ENCODE results near the gene AFMID. TPM values are rescaled to one million over a fixed set of nuclear protein-coding genes. Genes with fewer than 3 reads are reported as not detected.

AFMID gene
- total and polyA plus RNA-seq, 9 of the 15 experiments (the other 6 are each of a cell fraction or from before 2014, with no cell fraction given) = 62.1 to 188 (median 74.4) TPM

DNA sequence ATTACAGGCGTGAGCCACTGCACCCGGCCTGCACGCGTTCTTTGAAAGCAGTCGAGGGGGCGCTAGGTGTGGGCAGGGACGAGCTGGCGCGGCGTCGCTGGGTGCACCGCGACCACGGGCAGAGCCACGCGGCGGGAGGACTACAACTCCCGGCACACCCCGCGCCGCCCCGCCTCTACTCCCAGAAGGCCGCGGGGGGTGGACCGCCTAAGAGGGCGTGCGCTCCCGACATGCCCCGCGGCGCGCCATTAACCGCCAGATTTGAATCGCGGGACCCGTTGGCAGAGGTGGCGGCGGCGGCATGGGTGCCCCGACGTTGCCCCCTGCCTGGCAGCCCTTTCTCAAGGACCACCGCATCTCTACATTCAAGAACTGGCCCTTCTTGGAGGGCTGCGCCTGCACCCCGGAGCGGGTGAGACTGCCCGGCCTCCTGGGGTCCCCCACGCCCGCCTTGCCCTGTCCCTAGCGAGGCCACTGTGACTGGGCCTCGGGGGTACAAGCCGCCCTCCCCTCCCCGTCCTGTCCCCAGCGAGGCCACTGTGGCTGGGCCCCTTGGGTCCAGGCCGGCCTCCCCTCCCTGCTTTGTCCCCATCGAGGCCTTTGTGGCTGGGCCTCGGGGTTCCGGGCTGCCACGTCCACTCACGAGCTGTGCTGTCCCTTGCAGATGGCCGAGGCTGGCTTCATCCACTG is 27.0 kb downstream of the AFMID start, which contains the start of gene BIRC5 (continued):
- no peak for TF ChIP-seq PKNOX1 (IDR thresholded peaks at IDR 0.05)
- no peak for TF ChIP-seq HNRNPLL (IDR thresholded peaks at IDR 0.05; ENCODE audit: low read depth, low read length, poor library complexity, severe bottlenecking)
- no peak for TF ChIP-seq BRF1 (IDR thresholded peaks at IDR 0.05; ENCODE audit: borderline replicate concordance, extremely low read depth, insufficient read length)
- TF ChIP-seq RBM17 (IDR thresholded peaks at IDR 0.05; ENCODE audit: borderline replicate concordance, low read depth, low read length) = no peak
- TF ChIP-seq ZBTB40 (IDR thresholded peaks at IDR 0.05) = no peak
- TF ChIP-seq ZBTB40 (CRISPR knock-in tag; IDR thresholded peaks at IDR 0.05) = no peak
- no peak for TF ChIP-seq CLOCK (CRISPR knock-in tag; IDR thresholded peaks at IDR 0.05; ENCODE audit: borderline replicate concordance)
- no peak for TF ChIP-seq SRSF9 (IDR thresholded peaks at IDR 0.05; ENCODE audit: borderline replicate concordance, low read depth, low read length)
- TF ChIP-seq FUS (optimal IDR thresholded peaks at IDR 0.05; ENCODE audit: low read depth, low read length) = no peak
- TF ChIP-seq ILF3 (IDR thresholded peaks at IDR 0.05; ENCODE audit: borderline replicate concordance) = no peak
- no peak for TF ChIP-seq TEAD4 (IDR thresholded peaks at IDR 0.05; ENCODE audit: low read length)
- no peak for TF ChIP-seq TEAD4 (CRISPR knock-in tag; IDR thresholded peaks at IDR 0.05; ENCODE audit: borderline replicate concordance)
- no peak for TF ChIP-seq ADNP (tag; IDR thresholded peaks at IDR 0.05)
- TF ChIP-seq ZFX (CRISPR knock-in tag; IDR thresholded peaks at IDR 0.05) = peak; percentile 88
- TF ChIP-seq ZNF175 (CRISPR knock-in tag; IDR thresholded peaks at IDR 0.05; ENCODE audit: low read depth) = no peak; the same call in 1 of the 2 replicates
